Stomach (tissue), 9 donors: ENCODE data around the gene C1QTNF12. TPM values are rescaled to one million over a fixed set of nuclear protein-coding genes. Genes with fewer than 3 reads are reported as not detected.
A peak's percentile ranks its signal among the peaks of the same experiment; 100 is the strongest.

Source experiments
- DNase-seq, 2 donors: peaks; one replicate each; pipeline versions ENCODE4 v3.0.0 to v3.0.0-alpha.2; 2013 to 2019
- H3K27ac ChIP-seq, 5 donors: fragments of 200-600 bp in 4 of 5; sonication (generic) in 4 of 5; one replicate each; pipeline ENCODE4 v1.5.1; 2013 to 2019; ENCODE audit warnings: mild to moderate bottlenecking in 1 of 5, moderate library complexity in 1 of 5
- H3K27me3 ChIP-seq, 3 donors: fragments of 200-600 bp; sonication (generic); one replicate each; pipeline ENCODE4 v1.5.1; 2017 to 2019; ENCODE audit warnings: mixed run types in 1 of 3
- H3K36me3 ChIP-seq, 4 donors: fragments of 200-600 bp; sonication (generic); 1 replicate in 3 of 4; 2 replicates in 1 of 4; pipeline ENCODE4 v1.5.1; 2016 to 2019
- H3K4me1 ChIP-seq, 4 donors: fragments of 200-600 bp; sonication (generic); one replicate each; pipeline ENCODE4 v1.5.1; 2016 to 2019
- H3K4me3 ChIP-seq, 4 donors: fragments of 200-600 bp; sonication (generic) in 3 of 4; one replicate each; pipeline ENCODE4 v1.5.1; 2016 to 2019; ENCODE audit warnings: mild to moderate bottlenecking in 1 of 4
- H3K9me3 ChIP-seq, 4 donors: fragments of 200-600 bp; sonication (generic); one replicate each; pipeline ENCODE4 v1.5.1; 2016 to 2019
- CTCF ChIP-seq, 7 experiments: fragments of 450-650 bp in 4 of 7; fragments of 200-600 bp in 3 of 7; sonication (generic) in 3 of 7; IDR thresholded peaks; one replicate each; pipeline ENCODE4 v1.5.1; 2016 to 2019; ENCODE audit warnings: antibody characterized with exemption in 7 of 7, control low read depth in 2 of 7, mild to moderate bottlenecking in 1 of 7
- EP300 ChIP-seq: sonication (generic); formaldehyde crosslinking; IDR thresholded peaks from one replicate; pipeline ENCODE4 v1.6.1; 2017; ENCODE audit warnings: antibody characterized with exemption
- POLR2A ChIP-seq, 4 donors: fragments of 450-650 bp; IDR thresholded peaks; one replicate each; pipeline ENCODE4 v1.6.1; 2016; ENCODE audit warnings: antibody characterized with exemption in 4 of 4, control low read depth in 2 of 4, mild to moderate bottlenecking in 1 of 4, moderate library complexity in 1 of 4
- POLR2AphosphoS5 ChIP-seq, 3 donors: sonication (generic); formaldehyde crosslinking; IDR thresholded peaks; one replicate each; pipeline ENCODE4 v1.6.1; 2016; ENCODE audit warnings: antibody characterized with exemption in 3 of 3
- WGBS, 5 donors: extraction: QIAGEN DNeasy Blood & Tissue Kit in 3 of 5; methylation state at CpG; one replicate each; pipeline versions ENCODE4 v1.1.5 to v1.1.7; 2013 to 2018; 5-methylcytosine and 5-hydroxymethylcytosine counted together
- intact Hi-C: fragments of 100-400 bp; cut with DNase I; formaldehyde crosslinking; loops from one replicate; pipeline ENCODE4 v1.15.1; 2023; ENCODE audit warnings: low total_unique reads
- polyA plus RNA-seq, 3 donors: library from polyadenylated mRNA; stranded (reverse); fragments of 200-250 nt; gene quantifications; one replicate each; pipeline ENCODE4 v1.2.3, GENCODE V29; 2013
- total RNA-seq, 5 donors: library from RNA; depleted of rRNA; stranded (reverse); fragments of >200 nt; gene quantifications; one replicate each; pipeline versions ENCODE4 v1.1.0 to v1.2.3, GENCODE V29; 2014 to 2016
- donor health status: healthy with polysubstance abuse.
- donor health status: Bipolar disorder and iron deficiency.
- donor health status: healthy.

Gene C1QTNF12
- total and polyA plus RNA-seq, 8 donors, result 1.5 to 21.3 (median 2.9) TPM; not detected in 2

- intact Hi-C loops, result no loop called here
- H3K4me3 ChIP-seq, result peak within 1 kb of the TSS; percentile 91 to 100 (median 98)
- peaks cover 0 to 3% (median 0%) of the 10 kb centered on the region in 3 donors for H3K27me3 ChIP-seq
- peaks cover 0 to 3% (median 0%) of the 10 kb centered on the region in 4 donors for H3K9me3 ChIP-seq
- H3K27ac ChIP-seq, result peak within 1 kb of the TSS; percentile 86 to 99 (median 96)
- WGBS, 5 donors, result 0 to 1% (median 0%) methylated on average over 47 to 99 of the region's 99 CpGs
- peak; percentile 98 to 99 for DNase-seq
- peak in 2 of 3 donors; percentile 84 to 88 for TF ChIP-seq POLR2AphosphoS5 (IDR thresholded peaks at IDR 0.05)
- TF ChIP-seq POLR2A (IDR thresholded peaks at IDR 0.05), result no peak
- peak in 1 of 7 experiments; percentile 4 for TF ChIP-seq CTCF (IDR thresholded peaks at IDR 0.05)
- H3K4me1 ChIP-seq, result peaks cover 24 to 71% (median 49%) of the 10 kb centered on the region in 4 donors
- peaks cover 22 to 53% (median 43%) of the 10 kb centered on the region in 4 donors for H3K36me3 ChIP-seq
These were observed 14.9 kb downstream of the C1QTNF12 start, which contains the start of gene SDF4 for GRCh38 chr1:1231400-1232207. SDF4 (minus strand) TSS chr1:1232001; CDS start chr1:1228772, 3,229 bp downstream.

- Histone ChIP-seq H3K27me3 (no peaks in the 10 kb centered on the region), H3K4me3 (peak overlapping the region; percentile 91 to 100 (median 98)), H3K9me3 (peaks cover 0 to 3% (median 0%) of the 10 kb centered on the region in 4 donors), H3K27ac (peak overlapping the region; percentile 86 to 99 (median 96)), H3K36me3 (peaks cover 27 to 61% (median 51%) of the 10 kb centered on the region in 4 donors), H3K4me1 (peaks cover 24 to 76% (median 50%) of the 10 kb centered on the region in 4 donors)
- 6 to 17% (median 11%) methylated on average over 23 to 24 of the region's 24 CpGs for WGBS, 5 donors
- peak in 1 of 2 donors; percentile 65 for DNase-seq
- intact Hi-C loops, result no loop called here
- TF ChIP-seq POLR2A (IDR thresholded peaks at IDR 0.05) (no peak), CTCF (IDR thresholded peaks at IDR 0.05) (peak in 1 of 7 experiments; percentile 44)
These were observed 15.7 kb downstream of the C1QTNF12 start for GRCh38 chr1:1230656-1231399.

- Histone ChIP-seq H3K4me1 (peaks cover 24 to 87% (median 60%) of the 10 kb centered on the region in 4 donors), H3K36me3 (peaks cover 29 to 64% (median 53%) of the 10 kb centered on the region in 4 donors), H3K27ac (no peak overlapping the region), H3K9me3 (peaks cover 0 to 3% (median 0%) of the 10 kb centered on the region in 4 donors), H3K27me3 (no peaks in the 10 kb centered on the region), H3K4me3 (peak overlapping the region in 2 of 4 donors; percentile 99 to 100)
- DNase-seq, result no peak
- WGBS, 5 donors, result 82 to 93% (median 90%) methylated on average over 15 to 19 of the region's 19 CpGs
- no peak for TF ChIP-seq POLR2AphosphoS5 (IDR thresholded peaks at IDR 0.05)
- no peak for TF ChIP-seq EP300
- TF ChIP-seq CTCF (IDR thresholded peaks at IDR 0.05), result no peak
- TF ChIP-seq POLR2A (IDR thresholded peaks at IDR 0.05), result no peak
- intact Hi-C loops, result loop anchor here (5.0 to 10.0 kb wide), 2 partner anchors 55 to 107 kb away; partner anchors contain the start of gene TTLL10
These were observed 16.8 kb downstream of the C1QTNF12 start for GRCh38 chr1:1229770-1230169.
